Eye (tissue), 1 donor: ENCODE measurements around the gene HEXA.
A peak's percentile ranks its signal among the peaks of the same experiment; 100 is the strongest.
"Not testable (repeated sequence)": the region's sequence is repeated elsewhere in the genome, so short reads cannot be mapped to it uniquely, and the experiment has no call there.

Experiments used
- DNase-seq: peaks from one replicate; pipeline ENCODE4 v3.0.0-alpha.2; 2015

HEXA gene

GRCh38 chr15:72375846-72376581 is at the start of gene HEXA:
TSS of gene HEXA (minus strand) at chr15:72376014. CDS start at chr15:72375972, 42 bp downstream.
- peak; percentile 99 for DNase-seq

GRCh38 chr15:72423256-72423655 is 47.4 kb upstream of the HEXA start:
- peak; percentile 37 for DNase-seq

GRCh38 chr15:72421484-72421883 is 45.7 kb upstream of the HEXA start:
- no peak for DNase-seq

GRCh38 chr15:72420576-72420975 is 44.8 kb upstream of the HEXA start:
- no peak for DNase-seq

- not testable (repeated sequence) for DNase-seq
These were observed 44.0 kb upstream of the HEXA start for GRCh38 chr15:72419768-72420167.

- DNase-seq: no peak
These were observed 39.5 kb upstream of the HEXA start for GRCh38 chr15:72415304-72415703.

GRCh38 chr15:72413337-72413736 is 37.5 kb upstream of the HEXA start:
- DNase-seq: not testable (repeated sequence)

GRCh38 chr15:72411544-72411943 is 35.7 kb upstream of the HEXA start:
- DNase-seq: no peak

- DNase-seq: no peak
These were observed 35.3 kb upstream of the HEXA start for GRCh38 chr15:72411111-72411510.

GRCh38 chr15:72406936-72407335 is 31.1 kb upstream of the HEXA start:
- no peak for DNase-seq

- DNase-seq: no peak
These were observed 29.0 kb upstream of the HEXA start for GRCh38 chr15:72404841-72405240.

GRCh38 chr15:72404356-72404755 is 28.5 kb upstream of the HEXA start:
- DNase-seq: no peak

GRCh38 chr15:72402726-72403125 is 26.9 kb upstream of the HEXA start:
- no peak for DNase-seq

GRCh38 chr15:72398648-72399047 is 22.8 kb upstream of the HEXA start:
- DNase-seq: no peak

- DNase-seq: no peak
These were observed 22.2 kb upstream of the HEXA start, which contains the start of gene TMEM202 for GRCh38 chr15:72397796-72398588. TSS of gene TMEM202 (plus strand) at chr15:72398305. CDS start at chr15:72398327, 22 bp downstream.

- not testable (repeated sequence) for DNase-seq
These were observed 20.5 kb upstream of the HEXA start for GRCh38 chr15:72396331-72396730.

- DNase-seq: no peak
These were observed 13.4 kb upstream of the HEXA start for GRCh38 chr15:72389231-72389630.

GRCh38 chr15:72387741-72388140 is 11.9 kb upstream of the HEXA start:
- DNase-seq: no peak

- DNase-seq: no peak
These were observed 6.3 kb upstream of the HEXA start for GRCh38 chr15:72382146-72382545.

- no peak for DNase-seq
These were observed 4.9 kb upstream of the HEXA start for GRCh38 chr15:72380743-72381142.

GRCh38 chr15:72379856-72380430 is 4.1 kb upstream of the HEXA start:
- DNase-seq: no peak

- DNase-seq: not testable (repeated sequence)
These were observed 3.3 kb upstream of the HEXA start for GRCh38 chr15:72379106-72379505.

GRCh38 chr15:72377331-72377730 is 1.5 kb upstream of the HEXA start:
- DNase-seq: no peak

GRCh38 chr15:72375501-72375845 is 341 bp downstream of the HEXA start:
- no peak for DNase-seq
